ENCODE measurements around the gene ANXA2R. TPM values are rescaled to one million over a fixed set of nuclear protein-coding genes. Genes with fewer than 3 reads are reported as not detected.

ANXA2R gene
- polyA plus RNA-seq, 2 of the 4 experiments (the other 2 are of a cell fraction): 1.7 to 2.1 TPM

DNA sequence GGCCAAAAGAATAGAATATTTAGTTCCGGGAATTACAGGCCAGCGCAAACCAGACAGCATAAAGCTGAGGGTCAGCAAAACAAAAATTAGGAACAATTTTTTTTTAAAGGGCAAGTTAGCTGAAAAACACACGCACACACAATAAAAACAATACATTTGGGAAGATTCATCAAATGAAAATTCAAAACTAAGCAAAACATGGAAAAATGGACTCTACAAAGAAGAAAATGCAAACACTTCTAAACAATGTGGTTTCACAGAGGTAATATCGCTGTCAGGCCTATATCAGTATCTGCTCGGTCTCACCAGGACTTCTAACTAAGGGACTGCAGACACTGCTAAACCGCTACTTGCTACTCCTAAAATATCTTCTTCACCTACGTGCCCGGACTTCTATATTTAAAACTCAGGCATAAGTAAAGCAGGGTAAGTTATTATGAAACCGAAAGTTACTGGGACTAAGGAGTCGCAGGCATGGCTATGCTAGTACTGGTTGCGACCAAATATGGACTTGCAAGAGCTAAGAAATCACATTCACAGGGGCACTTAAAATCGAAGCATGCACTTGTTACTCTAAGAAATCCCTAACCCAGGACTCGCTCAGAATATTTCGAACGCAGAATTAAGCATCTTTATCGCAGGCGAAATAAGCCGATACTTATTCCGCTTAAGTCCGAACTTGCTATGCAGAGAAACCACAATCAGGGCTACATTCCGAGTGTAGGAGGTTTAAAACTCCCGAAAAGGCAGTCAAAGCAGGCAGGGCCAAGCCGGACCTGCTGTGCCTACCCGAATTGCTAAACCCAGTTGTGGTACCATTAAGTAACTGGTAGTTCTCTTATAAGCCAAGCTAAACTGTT, 2.3 kb downstream of the ANXA2R start:
- no peaks in the 10 kb centered on the region for H3K9me3 ChIP-seq
- no peak overlapping the region for H3K4me2 ChIP-seq
- no peak for ATAC-seq
- H3K4me1 ChIP-seq: peaks cover 11% of the 10 kb centered on the region; the same call in 2 of the 3 replicates
- WGBS (ENCODE audit: missing lambda C conversion rate): 91% methylated on average over 24 of the region's 24 CpGs
- ChIA-PET CTCF (interaction anchor here (0.7 to 4.8 kb wide), 10 partner anchors 10 to 127 kb away, joined by 3 to 75 read pairs (median 4); no protein-coding TSS in a partner anchor), POLR2A (no interaction called here)
- no peak for FAIRE-seq
- TF ChIP-seq ZFP36 (IDR thresholded peaks at IDR 0.05; ENCODE audit: borderline replicate concordance, partially characterized antibody): no peak
- TF ChIP-seq, protein P1, sequence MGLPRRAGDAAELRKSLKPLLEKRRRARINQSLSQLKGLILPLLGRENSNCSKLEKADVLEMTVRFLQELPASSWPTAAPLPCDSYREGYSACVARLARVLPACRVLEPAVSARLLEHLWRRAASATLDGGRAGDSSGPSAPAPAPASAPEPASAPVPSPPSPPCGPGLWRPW (IDR thresholded peaks at IDR 0.05): no peak
- TF ChIP-seq ZSCAN20 (CRISPR knock-in tag; IDR thresholded peaks at IDR 0.05): no peak
- TF ChIP-seq RARB (CRISPR knock-in tag; IDR thresholded peaks at IDR 0.05): no peak
- no peak for TF ChIP-seq CTCF (IDR thresholded peaks at IDR 0.05)
- no peak overlapping the region for H3K4me3 ChIP-seq
- no peak for DNase-seq (ENCODE audit: low read depth in 1 of 2, low spot score in 1 of 2)
- no peak overlapping the region for H3K27ac ChIP-seq

DNA sequence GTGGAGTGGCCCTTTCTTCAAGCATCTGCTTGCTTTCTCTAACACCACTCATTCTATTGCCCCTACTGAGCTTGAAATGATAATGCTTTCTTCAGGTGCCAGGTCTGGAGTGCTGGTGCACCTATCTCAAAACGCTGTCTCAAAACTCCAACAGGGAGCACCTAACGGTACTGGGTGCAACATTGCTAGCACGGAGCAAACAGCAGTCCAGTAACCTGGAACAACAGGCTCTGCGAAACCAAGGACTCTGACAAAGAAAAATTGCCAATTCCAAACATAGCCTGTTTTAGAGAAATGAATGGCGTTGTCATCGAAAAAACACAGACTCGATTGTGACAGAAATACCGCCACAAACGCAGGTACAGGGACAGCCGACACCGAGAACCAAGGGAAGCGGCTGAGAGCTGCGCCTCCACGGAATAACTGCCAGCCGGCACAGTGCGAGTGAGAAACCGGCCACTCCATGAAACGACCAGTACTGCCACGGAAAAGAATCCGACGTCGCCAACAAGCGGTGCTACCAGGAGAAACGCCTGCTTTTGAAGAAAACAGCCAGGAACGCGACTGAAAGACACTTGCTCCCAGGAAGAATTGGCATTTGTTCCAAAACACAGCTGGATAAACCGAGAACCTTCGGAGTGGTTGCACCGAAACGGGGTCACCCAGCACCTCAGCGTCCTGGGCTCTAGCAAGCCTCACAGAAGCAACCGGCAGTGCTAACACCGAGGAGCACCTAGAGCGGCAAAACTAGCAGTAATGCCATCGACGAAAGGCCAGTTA, 3.1 kb downstream of the ANXA2R start:
- H3K27ac ChIP-seq: no peak overlapping the region
- ChIA-PET POLR2A (no interaction called here), CTCF (interaction anchor here (0.5 to 4.8 kb wide), 10 partner anchors 9 to 126 kb away, joined by 3 to 75 read pairs (median 4); no protein-coding TSS in a partner anchor)
- FAIRE-seq (no peak), DNase-seq (ENCODE audit: low read depth in 1 of 2, low spot score in 1 of 2) (no peak), ATAC-seq (no peak)
- no peak overlapping the region for H3K4me2 ChIP-seq
- no peak overlapping the region for H3K4me3 ChIP-seq
- 95% methylated on average over 36 of the region's 36 CpGs for WGBS (ENCODE audit: missing lambda C conversion rate)
- TF ChIP-seq HOXA7 (CRISPR knock-in tag; IDR thresholded peaks at IDR 0.05) (no peak), ZSCAN20 (CRISPR knock-in tag; IDR thresholded peaks at IDR 0.05) (no peak), FOXS1 (CRISPR knock-in tag; IDR thresholded peaks at IDR 0.05) (no peak), ELK1 (IDR thresholded peaks at IDR 0.05; ENCODE audit: low read depth, low read length) (no peak), MAFK (IDR thresholded peaks at IDR 0.05; ENCODE audit: partially characterized antibody) (no peak), HOXB13 (CRISPR knock-in tag; IDR thresholded peaks at IDR 0.05; ENCODE audit: low read depth) (no peak), CHD2 (IDR thresholded peaks at IDR 0.05; ENCODE audit: low read length, partially characterized antibody) (no peak), EP300 (IDR thresholded peaks at IDR 0.05) (no peak), SMC3 (IDR thresholded peaks at IDR 0.05) (no peak), JUNB (IDR thresholded peaks at IDR 0.05) (no peak), EHMT2 (IDR thresholded peaks at IDR 0.05; ENCODE audit: low read depth) (no peak), POLR2AphosphoS2 (conservative IDR thresholded peaks at IDR 0.05; ENCODE audit: low read length) (no peak), HEYL (CRISPR knock-in tag; IDR thresholded peaks at IDR 0.05) (no peak), RAD21 (conservative IDR thresholded peaks at IDR 0.05 in 1 of 2, IDR thresholded peaks at IDR 0.05 in 1 of 2) (no peak), NPAS2 (CRISPR knock-in tag; IDR thresholded peaks at IDR 0.05; ENCODE audit: borderline replicate concordance) (no peak), HDAC2 (IDR thresholded peaks at IDR 0.05) (no peak), TP53 (CRISPR knock-in tag; IDR thresholded peaks at IDR 0.05) (no peak), CBX8 (IDR thresholded peaks at IDR 0.05) (no peak)
- H3K9me3 ChIP-seq: no peaks in the 10 kb centered on the region
- peaks cover 11% of the 10 kb centered on the region; the same call in 2 of the 3 replicates for H3K4me1 ChIP-seq
